Colonic mucosa (tissue), 4 donors: ENCODE measurements around the gene SRGAP1. TPM values are rescaled to one million over a fixed set of nuclear protein-coding genes. Genes with fewer than 3 reads are reported as not detected.

Experiments
- DNase-seq: peaks from one replicate; pipeline ENCODE4 v3.0.0-alpha.2; 2020
- H3K27ac ChIP-seq: fragments of 200-600 bp; one replicate; pipeline ENCODE4 v1.8.0; 2021
- H3K27me3 ChIP-seq: fragments of 200-600 bp; one replicate; pipeline ENCODE4 v1.8.0; 2021
- H3K36me3 ChIP-seq: fragments of 200-600 bp; one replicate; pipeline ENCODE4 v1.8.0; 2021
- H3K4me1 ChIP-seq: fragments of 200-600 bp; one replicate; pipeline ENCODE4 v1.8.0; 2021; ENCODE audit warnings: mild to moderate bottlenecking
- H3K4me3 ChIP-seq: fragments of 200-600 bp; one replicate; pipeline ENCODE4 v1.8.0; 2021
- H3K9ac ChIP-seq, 2 donors: one replicate each; pipeline ENCODE4 v1.7.0; 2013; ENCODE audit warnings: control low read depth in 2 of 2, low read depth in 2 of 2, low read length in 2 of 2
- H3K9me3 ChIP-seq: fragments of 200-600 bp; one replicate; pipeline ENCODE4 v1.8.0; 2021
- CTCF ChIP-seq: fragments of 200-600 bp; IDR thresholded peaks from one replicate; pipeline ENCODE4 v1.8.0; 2022; ENCODE audit warnings: antibody characterized with exemption, mild to moderate bottlenecking
- intact Hi-C: fragments of 100-400 bp; cut with DNase I; formaldehyde crosslinking; loops from one replicate; pipeline ENCODE4 v1.14.1; 2022
- total RNA-seq, 2 donors: library from RNA; stranded (reverse); fragmentation: NEBNext Ultra II Directional in 1 of 2; extraction: Animal tissue kit (Norgen Biotek cat#: 25700) in 1 of 2; gene quantifications; one replicate each; pipeline ENCODE4 v1.2.1, GENCODE V29; 2021
- donor health status: healthy.
- donor health status: DM: no; HTN: no; CAD: no.
- donor health status: DM: no; HTN: no; CAD: no.

Gene SRGAP1
- 1 to 10 TPM; 8.7 to 9.8 TPM for total RNA-seq

- Histone ChIP-seq H3K27ac (peak within 1 kb of the TSS; percentile 78), H3K36me3 (no peaks in the 10 kb centered on the region), H3K4me3 (peak within 1 kb of the TSS; percentile 67), H3K9me3 (no peaks in the 10 kb centered on the region), H3K27me3 (no peaks in the 10 kb centered on the region), H3K4me1 (no peaks in the 10 kb centered on the region), H3K9ac (peak within 1 kb of the TSS; percentile 95)
- TF ChIP-seq CTCF = no peak
- DNase-seq = peak; percentile 72
- intact Hi-C loops = loop anchor here (10.0 kb wide), 2 partner anchors 90 to 240 kb away; no protein-coding TSS in a partner anchor
Observed at GRCh38 chr12:63844391-63845341, at the start of gene SRGAP1. Gene SRGAP1, plus strand, starts transcription at chr12:63844700. Its CDS starts 117 bp downstream, at chr12:63844817.

- H3K9ac ChIP-seq = no peak overlapping the region
- no peaks in the 10 kb centered on the region for H3K36me3 ChIP-seq
- no peaks in the 10 kb centered on the region for H3K9me3 ChIP-seq
- no peak overlapping the region for H3K4me3 ChIP-seq
- intact Hi-C loops = loop anchor here (10.0 kb wide), 1 partner anchor 370 kb away; no protein-coding TSS in a partner anchor
- no peak overlapping the region for H3K27ac ChIP-seq
- no peak for TF ChIP-seq CTCF
- H3K4me1 ChIP-seq = no peaks in the 10 kb centered on the region
- DNase-seq = no peak
- no peaks in the 10 kb centered on the region for H3K27me3 ChIP-seq
Observed at GRCh38 chr12:63795032-63795687, 49.3 kb upstream of the SRGAP1 start.

GRCh38 chr12:63795944-63796343 lies 48.6 kb upstream of the SRGAP1 start:
- no peak overlapping the region for H3K9ac ChIP-seq

GRCh38 chr12:63802012-63802608 lies 42.4 kb upstream of the SRGAP1 start:
- no peaks in the 10 kb centered on the region for H3K9me3 ChIP-seq
- H3K4me1 ChIP-seq = no peaks in the 10 kb centered on the region
- no peak overlapping the region for H3K4me3 ChIP-seq
- no peaks in the 10 kb centered on the region for H3K36me3 ChIP-seq
- no peak overlapping the region for H3K9ac ChIP-seq
- intact Hi-C loops = loop anchor here (10.0 kb wide), 2 partner anchors 127 to 697 kb away; no protein-coding TSS in a partner anchor
- no peaks in the 10 kb centered on the region for H3K27me3 ChIP-seq
- no peak for DNase-seq
- peak; percentile 44 for TF ChIP-seq CTCF
- H3K27ac ChIP-seq = no peak overlapping the region

More at GRCh38 chr12:63795944-63796343, 48.6 kb upstream of the SRGAP1 start:
- TF ChIP-seq CTCF = no peak
- intact Hi-C loops = loop anchor here (10.0 kb wide), 1 partner anchor 371 kb away; no protein-coding TSS in a partner anchor
- H3K36me3 ChIP-seq = no peaks in the 10 kb centered on the region
- no peaks in the 10 kb centered on the region for H3K9me3 ChIP-seq
- no peak overlapping the region for H3K27ac ChIP-seq
- H3K4me1 ChIP-seq = no peaks in the 10 kb centered on the region
- DNase-seq = no peak
- no peak overlapping the region for H3K4me3 ChIP-seq
- no peaks in the 10 kb centered on the region for H3K27me3 ChIP-seq

GRCh38 chr12:63804746-63805145 lies 39.8 kb upstream of the SRGAP1 start:
- intact Hi-C loops = loop anchor here (10.0 kb wide), 2 partner anchors 130 to 700 kb away; no protein-coding TSS in a partner anchor
- Histone ChIP-seq H3K4me3 (no peak overlapping the region), H3K27ac (no peak overlapping the region), H3K4me1 (no peaks in the 10 kb centered on the region), H3K27me3 (no peaks in the 10 kb centered on the region), H3K9me3 (no peaks in the 10 kb centered on the region), H3K9ac (no peak overlapping the region), H3K36me3 (no peaks in the 10 kb centered on the region)
- no peak for DNase-seq
- TF ChIP-seq CTCF = no peak
